BLaER1 (cell line): ENCODE results near the gene WDR1.

Experiments used
- H3K27ac ChIP-seq: shearing (Covaris generic); formaldehyde crosslinking; 2 replicates; pipeline ENCODE4 v1.8.1; 2022
- H3K27me3 ChIP-seq: shearing (Covaris generic); formaldehyde crosslinking; 2 replicates; pipeline ENCODE4 v1.8.1; 2022
- H3K36me3 ChIP-seq: shearing (Covaris generic); formaldehyde crosslinking; 2 replicates; pipeline ENCODE4 v1.8.1; 2022
- H3K4me1 ChIP-seq: shearing (Covaris generic); formaldehyde crosslinking; 2 replicates; pipeline ENCODE4 v1.8.1; 2022
- H3K4me2 ChIP-seq: shearing (Covaris generic); formaldehyde crosslinking; 2 replicates; pipeline ENCODE4 v1.8.1; 2022
- H3K4me3 ChIP-seq: shearing (Covaris generic); formaldehyde crosslinking; 2 replicates; pipeline ENCODE4 v1.8.1; 2022
- H3K9ac ChIP-seq: shearing (Covaris generic); formaldehyde crosslinking; 2 replicates; pipeline ENCODE4 v1.8.1; 2022
- H3K9me3 ChIP-seq: shearing (Covaris generic); formaldehyde crosslinking; 2 replicates; pipeline ENCODE4 v1.8.1; 2022
- H4K20me1 ChIP-seq: shearing (Covaris generic); formaldehyde crosslinking; 2 replicates; pipeline ENCODE4 v1.8.1; 2022
- Cebpa-rat ChIP-seq: shearing (Covaris generic); IDR thresholded peaks from 2 replicates; pipeline ENCODE4 v1.8.1; 2022

Gene WDR1

GRCh38 chr4:10075158-10075863 is 41.3 kb downstream of the WDR1 start:
- H3K36me3 ChIP-seq: peaks cover 89% of the 10 kb centered on the region
- no peak overlapping the region for H3K4me2 ChIP-seq
- H3K27ac ChIP-seq: no peak overlapping the region
- no peak overlapping the region for H3K4me3 ChIP-seq
- peaks cover 16% of the 10 kb centered on the region; the same call in 1 of the 2 replicates for H3K4me1 ChIP-seq
- H3K27me3 ChIP-seq: no peaks in the 10 kb centered on the region
- H4K20me1 ChIP-seq: peaks cover 43% of the 10 kb centered on the region
- TF ChIP-seq Cebpa-rat: no peak
- H3K9me3 ChIP-seq: no peaks in the 10 kb centered on the region
- H3K9ac ChIP-seq: no peak overlapping the region

- H3K27me3 ChIP-seq: no peaks in the 10 kb centered on the region
- peaks cover 16% of the 10 kb centered on the region; the same call in 1 of the 2 replicates for H3K4me1 ChIP-seq
- H3K27ac ChIP-seq: no peak overlapping the region
- no peak overlapping the region for H3K4me2 ChIP-seq
- peaks cover 84% of the 10 kb centered on the region for H3K36me3 ChIP-seq
- H4K20me1 ChIP-seq: peaks cover 39% of the 10 kb centered on the region
- no peaks in the 10 kb centered on the region for H3K9me3 ChIP-seq
- no peak overlapping the region for H3K4me3 ChIP-seq
- H3K9ac ChIP-seq: no peak overlapping the region
- no peak for TF ChIP-seq Cebpa-rat
Measured at GRCh38 chr4:10074767-10075105, 41.9 kb downstream of the WDR1 start.

GRCh38 chr4:10074076-10074766 is 42.4 kb downstream of the WDR1 start:
- Histone ChIP-seq H3K4me3 (no peak overlapping the region), H3K4me2 (no peak overlapping the region), H3K9me3 (no peaks in the 10 kb centered on the region), H3K9ac (no peak overlapping the region), H4K20me1 (peaks cover 34% of the 10 kb centered on the region), H3K36me3 (peaks cover 84% of the 10 kb centered on the region), H3K4me1 (peaks cover 13% of the 10 kb centered on the region; the same call in 1 of the 2 replicates), H3K27me3 (no peaks in the 10 kb centered on the region), H3K27ac (no peak overlapping the region)
- no peak for TF ChIP-seq Cebpa-rat

DNA sequence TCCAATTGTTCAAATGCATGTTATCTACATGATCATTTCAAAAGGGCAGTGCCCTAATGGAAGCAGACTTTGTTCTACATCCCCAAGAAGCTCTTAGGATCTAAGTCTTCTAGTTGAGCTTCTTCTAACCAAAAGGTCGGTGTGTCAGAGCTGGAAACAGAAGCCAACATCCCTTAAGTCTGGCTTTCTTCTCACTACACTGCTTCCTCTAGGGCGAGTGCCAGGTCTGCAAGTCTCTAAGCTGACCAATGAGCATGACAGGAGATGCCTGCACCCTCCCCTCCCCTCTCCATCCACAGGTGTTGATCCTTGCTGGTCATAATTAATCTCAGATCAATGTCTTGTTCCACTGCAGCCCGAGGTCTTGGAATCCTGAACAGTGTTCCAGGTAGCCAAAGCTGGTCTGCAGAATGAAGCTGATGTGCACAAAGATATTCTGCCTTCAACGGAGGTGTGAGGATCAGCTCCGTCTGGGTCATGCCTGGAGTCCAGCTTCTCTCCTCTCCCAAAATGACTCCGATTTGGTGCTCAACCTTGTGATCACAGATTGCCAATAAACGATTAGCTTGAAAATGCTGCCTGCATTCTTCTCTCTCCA is 44.1 kb downstream of the WDR1 start:
- H3K4me2 ChIP-seq: no peak overlapping the region
- peaks cover 7% of the 10 kb centered on the region; the same call in 1 of the 2 replicates for H3K4me1 ChIP-seq
- H3K4me3 ChIP-seq: no peak overlapping the region
- no peaks in the 10 kb centered on the region for H3K27me3 ChIP-seq
- no peak for TF ChIP-seq Cebpa-rat
- peaks cover 71% of the 10 kb centered on the region for H3K36me3 ChIP-seq
- H4K20me1 ChIP-seq: peaks cover 17% of the 10 kb centered on the region
- H3K27ac ChIP-seq: no peak overlapping the region
- no peaks in the 10 kb centered on the region for H3K9me3 ChIP-seq
- H3K9ac ChIP-seq: no peak overlapping the region

GRCh38 chr4:10069075-10069642 is 47.4 kb downstream of the WDR1 start:
- no peaks in the 10 kb centered on the region for H3K27me3 ChIP-seq
- H3K9me3 ChIP-seq: no peaks in the 10 kb centered on the region
- no peak for TF ChIP-seq Cebpa-rat
- H3K4me1 ChIP-seq: peaks cover 14% of the 10 kb centered on the region
- H3K27ac ChIP-seq: no peak overlapping the region
- no peak overlapping the region for H3K4me2 ChIP-seq
- peaks cover 38% of the 10 kb centered on the region for H3K36me3 ChIP-seq
- H4K20me1 ChIP-seq: no peaks in the 10 kb centered on the region
- H3K4me3 ChIP-seq: no peak overlapping the region
- no peak overlapping the region for H3K9ac ChIP-seq

GRCh38 chr4:10066670-10067651 is 49.6 kb downstream of the WDR1 start:
- no peaks in the 10 kb centered on the region for H4K20me1 ChIP-seq
- no peak overlapping the region for H3K9ac ChIP-seq
- TF ChIP-seq Cebpa-rat: no peak
- H3K4me2 ChIP-seq: peak overlapping the region; percentile 23
- H3K9me3 ChIP-seq: no peaks in the 10 kb centered on the region
- peaks cover 16% of the 10 kb centered on the region for H3K36me3 ChIP-seq
- no peak overlapping the region for H3K27ac ChIP-seq
- peaks cover 36% of the 10 kb centered on the region for H3K4me1 ChIP-seq
- no peaks in the 10 kb centered on the region for H3K27me3 ChIP-seq
- H3K4me3 ChIP-seq: no peak overlapping the region

DNA sequence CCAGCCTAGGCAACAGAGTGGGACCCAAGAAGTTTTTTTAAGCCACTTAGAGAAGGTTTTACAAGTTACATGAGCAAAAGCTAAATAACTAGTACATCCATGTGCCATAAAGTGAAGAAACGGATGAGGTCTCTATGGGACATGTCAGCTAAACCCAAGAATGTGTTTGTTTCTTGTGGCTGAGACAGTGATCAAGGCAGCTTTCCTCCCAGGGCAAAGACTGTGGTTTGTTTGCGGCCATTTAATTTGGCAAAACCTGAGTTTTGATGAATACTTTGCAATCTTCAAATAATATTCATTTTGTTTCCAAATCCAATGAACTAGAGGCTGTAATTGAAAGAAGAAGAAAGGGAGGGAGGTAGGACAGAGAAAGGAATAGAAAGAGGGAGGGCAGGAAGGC is 50.4 kb downstream of the WDR1 start:
- H3K4me2 ChIP-seq: peak overlapping the region; percentile 23
- no peak overlapping the region for H3K27ac ChIP-seq
- TF ChIP-seq Cebpa-rat: no peak
- no peaks in the 10 kb centered on the region for H3K9me3 ChIP-seq
- no peak overlapping the region for H3K9ac ChIP-seq
- no peak overlapping the region for H3K4me3 ChIP-seq
- peaks cover 43% of the 10 kb centered on the region for H3K4me1 ChIP-seq
- peaks cover 14% of the 10 kb centered on the region for H3K36me3 ChIP-seq
- H4K20me1 ChIP-seq: no peaks in the 10 kb centered on the region
- no peaks in the 10 kb centered on the region for H3K27me3 ChIP-seq

GRCh38 chr4:10063544-10064300 is 52.9 kb downstream of the WDR1 start:
- H3K27me3 ChIP-seq: no peaks in the 10 kb centered on the region
- no peak overlapping the region for H3K9ac ChIP-seq
- peaks cover 50% of the 10 kb centered on the region for H3K4me1 ChIP-seq
- no peaks in the 10 kb centered on the region for H3K9me3 ChIP-seq
- no peak for TF ChIP-seq Cebpa-rat
- H3K4me2 ChIP-seq: peak overlapping the region; percentile 77
- no peaks in the 10 kb centered on the region for H3K36me3 ChIP-seq
- no peak overlapping the region for H3K4me3 ChIP-seq
- no peaks in the 10 kb centered on the region for H4K20me1 ChIP-seq
- peak overlapping the region; percentile 52 for H3K27ac ChIP-seq
